MCF 10A (cell line): Measurements from ENCODE around the gene ARF3. TPM values are rescaled to one million over a fixed set of nuclear protein-coding genes. Genes with fewer than 3 reads are reported as not detected.
A peak's percentile ranks its signal among the peaks of the same experiment; 100 is the strongest.

Source experiments
- BruUV-seq: library from RNA; stranded (reverse); fragments of 400-500 nt; replicated peaks from 2 replicates; lab custom pipeline; 2021; lab: Mats Ljungman, UMichigan
- CTCF ChIA-PET: fragments of 300-600 bp; sonication (Branson Sonifier 250); formaldehyde crosslinking; extraction: SDS; loops from one replicate; lab custom pipeline; 2021; ENCODE audit warnings: antibody characterized with exemption, inconsistent platforms; lab: Yijun Ruan, JAX
- POLR2A ChIA-PET: fragments of 300-600, 350-650 bp; sonication (Branson Sonifier 250); formaldehyde crosslinking; extraction: SDS; loops from one replicate; lab custom pipeline; 2020; ENCODE audit warnings: antibody characterized with exemption, inconsistent platforms; lab: Yijun Ruan, JAX
- DNase-seq: peaks from one replicate; pipeline ENCODE4 v3.0.0-alpha.2; 2018; ENCODE audit not compliant: unreplicated experiment
- H3K27ac Mint-ChIP-seq: one replicate; pipeline ENCODE4 v1.8.0; 2022; ENCODE audit warnings: mild to moderate bottlenecking, low read depth, mixed read lengths; ENCODE audit not compliant: unreplicated experiment
- H3K27me3 Mint-ChIP-seq: one replicate; pipeline ENCODE4 v1.8.0; 2022; ENCODE audit warnings: mixed read lengths; ENCODE audit not compliant: insufficient read depth, unreplicated experiment
- H3K36me3 Mint-ChIP-seq: one replicate; pipeline ENCODE4 v1.8.0; 2022; ENCODE audit warnings: mild to moderate bottlenecking, moderate library complexity, mixed read lengths; ENCODE audit not compliant: insufficient read depth, unreplicated experiment
- H3K4me1 Mint-ChIP-seq: one replicate; pipeline ENCODE4 v1.8.0; 2022; ENCODE audit warnings: mixed read lengths; ENCODE audit not compliant: insufficient read depth, unreplicated experiment
- H3K4me3 Mint-ChIP-seq: one replicate; pipeline ENCODE4 v1.8.0; 2022; ENCODE audit warnings: mild to moderate bottlenecking, moderate library complexity, mixed read lengths; ENCODE audit not compliant: unreplicated experiment
- H3K9me3 Mint-ChIP-seq: one replicate; pipeline ENCODE4 v1.8.0; 2022; ENCODE audit warnings: mixed read lengths; ENCODE audit not compliant: unreplicated experiment
- CTCF ChIP-seq: fragments of 200-600 bp; IDR thresholded peaks from one replicate; pipeline ENCODE4 v1.8.0; 2022; ENCODE audit warnings: antibody characterized with exemption, mild to moderate bottlenecking; ENCODE audit not compliant: unreplicated experiment
- intact Hi-C: fragments of 100-400 bp; cut with micrococcal nuclease; formaldehyde crosslinking; loops from 2 replicates; pipeline ENCODE4 v1.14.1; 2022
- total RNA-seq: library from RNA; stranded (reverse); gene quantifications from 2 replicates; pipeline ENCODE4 v1.2.3, GENCODE V29; 2022

Gene ARF3
- total RNA-seq, 1 experiment from 2014 or later = 117 TPM

DNA sequence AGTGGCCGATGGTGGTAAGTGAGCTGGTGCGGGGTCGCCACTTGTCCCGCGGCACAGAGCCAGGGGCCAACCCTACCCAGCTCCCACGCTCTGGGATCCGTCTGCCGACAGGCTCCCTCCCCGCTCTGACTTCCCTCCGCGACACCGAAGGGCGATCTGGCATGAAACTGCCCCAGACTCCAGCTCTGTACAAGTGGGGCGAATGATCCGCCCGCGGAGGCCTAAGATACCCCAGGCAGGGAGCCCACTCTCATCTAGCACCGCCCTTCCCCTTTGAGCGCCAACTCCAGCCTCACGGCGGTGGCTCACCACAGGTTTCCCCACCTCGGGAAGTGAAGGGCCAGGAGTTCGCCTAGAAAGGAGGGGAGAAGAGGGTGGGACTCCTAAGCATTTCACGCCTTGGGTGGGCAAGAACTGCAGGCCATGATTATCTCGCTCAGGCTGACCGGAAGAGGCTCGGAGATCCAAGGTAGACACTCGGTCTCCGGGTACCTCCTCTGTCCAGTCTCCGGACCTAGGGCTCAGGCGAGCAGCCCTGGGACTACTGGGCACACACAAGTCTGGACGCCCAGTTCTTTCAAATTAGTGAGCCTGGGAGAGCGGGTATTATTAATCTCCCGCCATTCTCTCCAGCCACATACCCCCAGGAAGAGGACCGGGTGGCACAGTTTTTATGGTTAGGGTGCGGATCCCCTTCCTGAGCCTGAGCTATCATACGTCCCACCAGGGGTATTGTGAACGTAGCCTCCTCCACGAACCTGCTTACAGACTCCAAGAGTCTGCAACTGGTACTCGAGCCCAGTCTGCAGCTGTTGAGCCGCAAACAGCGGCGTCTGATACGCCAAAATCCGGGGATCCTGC lies 21.7 kb upstream of the ARF3 start:
- ChIA-PET CTCF (interaction anchor here (0.5 to 5.0 kb wide), 15 partner anchors 10 to 681 kb away, joined by 3 to 54 read pairs (median 6); partner anchors contain the start of genes ARF3, DDN and DDX23), POLR2A (interaction anchor here (1.0 kb wide), 1 partner anchor 10 kb away, joined by 3 read pairs; no protein-coding TSS in a partner anchor)
- Mint-ChIP-seq H3K27ac (no peak overlapping the region), H3K4me3 (peak overlapping the region; percentile 18), H3K9me3 (no peaks in the 10 kb centered on the region), H3K27me3 (peaks cover 70% of the 10 kb centered on the region), H3K36me3 (peaks cover 6% of the 10 kb centered on the region), H3K4me1 (peaks cover 6% of the 10 kb centered on the region)
- DNase-seq = no peak
- intact Hi-C loops = no loop called here
- BruUV-seq = no TSS peak
- TF ChIP-seq CTCF = no peak

- H3K36me3 Mint-ChIP-seq = peaks cover 6% of the 10 kb centered on the region
- no TSS peak for BruUV-seq
- intact Hi-C loops = no loop called here
- no peak for TF ChIP-seq CTCF
- POLR2A ChIA-PET = interaction anchor here (1.0 to 1.7 kb wide), 2 partner anchors 9 to 21 kb away, joined by 3 to 8 read pairs; partner anchors contain the start of gene ARF3
- peaks cover 6% of the 10 kb centered on the region for H3K4me1 Mint-ChIP-seq
- no peak for DNase-seq
- no peak within 1 kb of the TSS for H3K27ac Mint-ChIP-seq
- peak within 1 kb of the TSS; percentile 18 for H3K4me3 Mint-ChIP-seq
- CTCF ChIA-PET = interaction anchor here (0.6 to 5.0 kb wide), 20 partner anchors 8 to 900 kb away, joined by 3 to 54 read pairs (median 6); partner anchors contain the start of genes ARF3, DDN, DDX23 and FKBP11
- H3K9me3 Mint-ChIP-seq = no peaks in the 10 kb centered on the region
- peaks cover 64% of the 10 kb centered on the region for H3K27me3 Mint-ChIP-seq
These were observed 21.0 kb upstream of the ARF3 start, which contains the start of gene WNT1 for GRCh38 chr12:48978291-48978740. WNT1 (plus strand) TSS chr12:48978322; CDS start chr12:48978651, 329 bp downstream.

DNA sequence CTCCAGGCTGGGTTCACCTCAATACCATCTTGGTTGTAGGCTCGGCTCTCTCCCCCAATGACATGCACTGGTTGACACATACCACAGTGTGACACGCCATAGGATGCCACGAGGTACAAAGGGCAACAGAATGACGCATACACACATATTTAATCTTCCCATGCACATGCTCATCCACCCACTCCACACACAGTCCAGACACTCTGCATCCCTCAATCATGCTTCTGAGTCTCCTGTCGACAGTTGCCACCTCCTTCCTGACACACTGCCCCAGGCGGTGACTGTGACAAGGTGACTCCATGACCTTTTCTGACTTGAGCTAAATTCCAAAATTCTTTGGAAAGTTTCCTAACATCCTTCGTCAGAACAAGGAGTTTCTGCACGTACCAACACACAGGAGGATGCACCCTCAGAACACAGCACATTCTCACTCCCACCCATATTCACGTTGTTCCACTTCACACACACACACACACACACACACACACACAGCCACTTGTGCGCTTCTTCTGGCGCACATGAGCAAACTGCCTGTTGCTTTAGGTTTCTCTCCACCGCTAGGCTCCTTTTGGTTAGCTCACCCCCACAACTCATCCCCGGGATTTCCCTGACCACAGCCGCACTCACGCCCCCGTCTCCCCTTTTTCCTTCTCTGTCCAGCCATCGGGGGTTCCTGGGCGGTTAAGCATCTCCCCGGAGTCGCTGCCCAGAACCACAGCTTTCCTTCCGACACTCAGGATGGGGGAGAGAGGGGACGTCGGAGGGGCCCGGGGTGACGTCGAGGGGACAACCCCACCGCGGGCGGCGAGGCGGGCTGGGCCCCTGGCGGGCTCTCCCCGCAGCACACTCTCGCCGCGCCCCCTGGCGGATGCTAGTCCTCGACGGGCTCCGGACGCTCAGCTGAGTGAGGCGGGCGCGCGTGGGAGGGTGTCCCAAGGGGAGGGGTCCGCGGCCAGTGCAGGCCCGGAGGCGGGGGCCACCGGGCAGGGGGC lies 20.3 kb upstream of the ARF3 start:
- intact Hi-C loops = loop anchor here (2.0 kb wide), 1 partner anchor 125 kb away; the partner anchor contains the start of gene DDX23
- Mint-ChIP-seq H3K4me3 (no peak overlapping the region), H3K27me3 (peaks cover 58% of the 10 kb centered on the region), H3K9me3 (no peaks in the 10 kb centered on the region), H3K36me3 (peaks cover 6% of the 10 kb centered on the region), H3K4me1 (peaks cover 6% of the 10 kb centered on the region), H3K27ac (no peak overlapping the region)
- peak; percentile 54 for DNase-seq
- ChIA-PET POLR2A (interaction anchor here (1.0 to 1.7 kb wide), 2 partner anchors 9 to 21 kb away, joined by 3 to 8 read pairs; partner anchors contain the start of gene ARF3), CTCF (interaction anchor here (0.6 to 5.0 kb wide), 23 partner anchors 9 to 899 kb away, joined by 3 to 54 read pairs (median 4); partner anchors contain the start of genes ARF3, DDN, DDX23 and FKBP11)
- BruUV-seq = no TSS peak
- TF ChIP-seq CTCF = peak; percentile 77
